Keratinocyte (primary cell): ENCODE measurements around the gene ASGR1. TPM values are rescaled to one million over a fixed set of nuclear protein-coding genes. Genes with fewer than 3 reads are reported as not detected.

Source experiments
- DNase-seq: peaks from one replicate; pipeline ENCODE4 v3.0.0-alpha.2; 2011; ENCODE audit warnings: low read depth, missing footprints, low spot score
- FAIRE-seq: peaks from 2 replicates; lab custom pipeline; 2011; peaks lifted over from hg19 to GRCh38; lab: Jason Lieb, UNC
- H2AFZ ChIP-seq: 2 replicates; pipeline ENCODE4 v1.6.0; 2012; ENCODE audit warnings: low read length, control low read depth, inconsistent platforms; ENCODE audit not compliant: control insufficient read depth
- H3K27ac ChIP-seq: 2 replicates; pipeline ENCODE4 v1.5.1; 2011; ENCODE audit warnings: low read length; ENCODE audit not compliant: control insufficient read depth, insufficient read depth
- H3K27me3 ChIP-seq: 3 replicates; pipeline ENCODE4 v1.6.0; 2011; ENCODE audit warnings: low read length; ENCODE audit not compliant: control insufficient read depth, insufficient read depth; ENCODE audit errors: extremely low read depth
- H3K36me3 ChIP-seq, 2 experiments: 2 replicates in 1 of 2; 3 replicates in 1 of 2; pipeline ENCODE4 v1.5.1; 2011; ENCODE audit warnings: low read length in 2 of 2, mild to moderate bottlenecking in 1 of 2; ENCODE audit not compliant: control insufficient read depth in 2 of 2, insufficient read depth in 2 of 2; ENCODE audit errors: extremely low read depth in 1 of 2
- H3K4me1 ChIP-seq: 3 replicates; pipeline ENCODE4 v1.5.1; 2011; ENCODE audit warnings: low read length; ENCODE audit not compliant: control insufficient read depth, insufficient read depth; ENCODE audit errors: extremely low read depth
- H3K4me2 ChIP-seq: 3 replicates; pipeline ENCODE4 v1.6.0; 2011; ENCODE audit warnings: low read depth, low read length; ENCODE audit not compliant: control insufficient read depth, insufficient read depth; ENCODE audit errors: extremely low read depth
- H3K4me3 ChIP-seq, 3 experiments: fragments of 200-600 bp in 1 of 3; sonication (generic) in 1 of 3; 2 replicates in 2 of 3; 3 replicates in 1 of 3; pipeline ENCODE4 v1.5.1; 2011 to 2016; ENCODE audit warnings: low read length in 3 of 3, mild to moderate bottlenecking in 3 of 3, control low read depth in 2 of 3, inconsistent platforms in 1 of 3, low read depth in 1 of 3, mixed read lengths in 1 of 3, mixed run types in 1 of 3, moderate library complexity in 1 of 3; ENCODE audit not compliant: control insufficient read depth in 2 of 3, insufficient read depth in 2 of 3; ENCODE audit errors: extremely low read depth in 1 of 3
- H3K79me2 ChIP-seq: 2 replicates; pipeline ENCODE4 v1.6.0; 2012; ENCODE audit warnings: low read length; ENCODE audit not compliant: control insufficient read depth, insufficient read depth
- H3K9ac ChIP-seq: 3 replicates; pipeline ENCODE4 v1.6.0; 2011; ENCODE audit warnings: low read length; ENCODE audit not compliant: control insufficient read depth, insufficient read depth; ENCODE audit errors: extremely low read depth
- H3K9me1 ChIP-seq: 3 replicates; pipeline ENCODE4 v1.6.0; 2011; ENCODE audit warnings: low read length; ENCODE audit not compliant: control insufficient read depth, insufficient read depth; ENCODE audit errors: extremely low read depth
- H3K9me3 ChIP-seq: 2 replicates; pipeline ENCODE4 v1.5.1; 2012; ENCODE audit warnings: low read depth, low read length; ENCODE audit not compliant: control insufficient read depth
- H4K20me1 ChIP-seq: 3 replicates; pipeline ENCODE4 v1.6.0; 2011; ENCODE audit warnings: low read length; ENCODE audit not compliant: control insufficient read depth, insufficient read depth; ENCODE audit errors: extremely low read depth
- CTCF ChIP-seq, 3 experiments: IDR thresholded peaks in 1 of 3; conservative IDR thresholded peaks in 1 of 3; optimal IDR thresholded peaks in 1 of 3; 2 replicates in 2 of 3; 3 replicates in 1 of 3; pipeline versions ENCODE3 to v1.5.1; 2011; ENCODE audit warnings: low read length in 3 of 3, mild to moderate bottlenecking in 3 of 3, moderate library complexity in 2 of 3, control low read depth in 1 of 3, inconsistent platforms in 1 of 3; ENCODE audit not compliant: insufficient read depth in 2 of 3; ENCODE audit errors: extremely low read depth in 1 of 3
- EZH2 ChIP-seq: IDR thresholded peaks from one replicate; pipeline ENCODE4 v1.6.1; 2012; ENCODE audit warnings: inconsistent platforms, mild to moderate bottlenecking, low read length, moderate library complexity
- dilution Hi-C: fragments of 300-500 bp; cut with MboI; formaldehyde crosslinking; loops from one replicate; pipeline ENCODE4 v1.7.0; 2020; ENCODE audit warnings: low sequenced_read_pairs; ENCODE audit not compliant: extremely low pct_ligation_motif_present
- polyA plus RNA-seq, 5 experiments: library from polyadenylated mRNA; depleted of rRNA in 3 of 5; stranded (reverse) in 3 of 5; stranded (forward) in 1 of 5; unstranded in 1 of 5; fragments of >200 nt; gene quantifications; 1 replicate in 1 of 5; 2 replicates in 3 of 5; 3 replicates in 1 of 5; pipeline versions ENCODE4 v1.2.1 to v1.2.3, GENCODE V29; 2011 to 2012; ENCODE audit warnings: missing spikeins in 2 of 5, low read depth in 1 of 5, low replicate concordance in 1 of 5
- small RNA-seq, 3 experiments: library from RNA; depleted of rRNA; stranded (forward); fragments of <200 nt; gene quantifications; one replicate each; pipeline ENCODE3, GENCODE V24; 2012; ENCODE audit warnings: low read depth in 3 of 3, low replicate concordance in 1 of 3; ENCODE audit not compliant: insufficient read length in 3 of 3

ASGR1 gene
- polyA plus RNA-seq, 1 donor (not counting 4 experiments of a cell fraction or from before 2014, with no cell fraction given), result 0.18 TPM

- Histone ChIP-seq H3K27ac (no peak overlapping the region), H3K9ac (no peak overlapping the region), H4K20me1 (peaks cover 2% of the 10 kb centered on the region), H3K79me2 (no peaks in the 10 kb centered on the region), H2AFZ (no peak overlapping the region), H3K9me3 (no peaks in the 10 kb centered on the region), H3K27me3 (no peaks in the 10 kb centered on the region), H3K36me3 (no peaks in the 10 kb centered on the region), H3K4me3 (no peak overlapping the region), H3K4me1 (no peaks in the 10 kb centered on the region), H3K4me2 (no peak overlapping the region), H3K9me1 (no peaks in the 10 kb centered on the region)
- FAIRE-seq (no peak), DNase-seq (no peak)
- TF ChIP-seq CTCF (optimal IDR thresholded peaks at IDR 0.05 in 1 of 3, IDR thresholded peaks at IDR 0.05 in 1 of 3, conservative IDR thresholded peaks at IDR 0.05 in 1 of 3; ENCODE audit: extremely low read depth in 1 of 3, insufficient read depth in 2 of 3, low read length in 3 of 3), result no peak
- dilution Hi-C loops, result no loop called here
Observed at GRCh38 chr17:7124923-7125322, 54.2 kb downstream of the ASGR1 start.

- Histone ChIP-seq H3K9me1 (no peaks in the 10 kb centered on the region), H3K4me1 (no peaks in the 10 kb centered on the region), H4K20me1 (peaks cover 2% of the 10 kb centered on the region), H3K9me3 (no peaks in the 10 kb centered on the region), H3K4me2 (no peak overlapping the region), H3K79me2 (no peaks in the 10 kb centered on the region), H2AFZ (no peak overlapping the region), H3K36me3 (no peaks in the 10 kb centered on the region), H3K4me3 (no peak overlapping the region), H3K9ac (no peak overlapping the region), H3K27me3 (no peaks in the 10 kb centered on the region), H3K27ac (no peak overlapping the region)
- DNase-seq, result no peak
- dilution Hi-C loops, result no loop called here
- FAIRE-seq, result no peak
- TF ChIP-seq CTCF (optimal IDR thresholded peaks at IDR 0.05 in 1 of 3, IDR thresholded peaks at IDR 0.05 in 1 of 3, conservative IDR thresholded peaks at IDR 0.05 in 1 of 3; ENCODE audit: extremely low read depth in 1 of 3, insufficient read depth in 2 of 3, low read length in 3 of 3), result no peak
- no peak for TF ChIP-seq EZH2
Observed at GRCh38 chr17:7123844-7124243, 55.3 kb downstream of the ASGR1 start.

Small RNA genes lying within 50 kb of the gene (small RNA-seq; reads per million reads assigned to genes)
- 0 reads per million in 3 experiments for gene AC120057.4
- gene MIR324, result 18.2 to 619 (median 602) reads per million in 3 experiments

Other genes with a start within 250 kb of the ASGR1 start
- gene ALOX12, start 183.3 kb downstream of the ASGR1 start, polyA plus RNA-seq, result 0.19 to 0.35 TPM (median 0.22 TPM) in 3 replicates
- 87.0 to 267 TPM (median 99.7 TPM) in 3 replicates for gene RNASEK, start 166.7 kb downstream of the ASGR1 start, polyA plus RNA-seq
- not detected in 3 replicates for gene BCL6B, start 156.3 kb downstream of the ASGR1 start, polyA plus RNA-seq
- gene SLC16A13, start 143.4 kb downstream of the ASGR1 start, polyA plus RNA-seq, result 2.2 to 6.9 TPM (median 2.7 TPM) in 3 replicates
- gene SLC16A11, start 135.3 kb downstream of the ASGR1 start, polyA plus RNA-seq, result 0.09 TPM in 1 of 3 replicates, not detected in the others
- gene CLEC10A, start 99.1 kb downstream of the ASGR1 start, polyA plus RNA-seq, result not detected in 3 replicates
- not detected in 3 replicates for gene ASGR2, start 64.5 kb downstream of the ASGR1 start, polyA plus RNA-seq
- gene DLG4, start 40.5 kb upstream of the ASGR1 start, polyA plus RNA-seq, result 4.5 to 7.2 TPM (median 5.5 TPM) in 3 replicates
- 300 to 633 TPM (median 301 TPM) in 3 replicates for gene ACADVL, start 40.6 kb upstream of the ASGR1 start, polyA plus RNA-seq
- 3.7 to 6.3 TPM (median 4.7 TPM) in 3 replicates for gene DVL2, start 55.1 kb upstream of the ASGR1 start, polyA plus RNA-seq
- gene PHF23, start 60.1 kb upstream of the ASGR1 start, polyA plus RNA-seq, result 52.8 to 61.6 TPM (median 55.3 TPM) in 3 replicates
- gene GABARAP, start 63.1 kb upstream of the ASGR1 start, polyA plus RNA-seq, result 271 to 416 TPM (median 391 TPM) in 3 replicates
- gene CTDNEP1, start 72.4 kb upstream of the ASGR1 start, polyA plus RNA-seq, result 60.8 to 143 TPM (median 66.2 TPM) in 3 replicates
- 19.4 to 24.9 TPM (median 21.4 TPM) in 3 replicates for gene ELP5, start 72.8 kb upstream of the ASGR1 start, polyA plus RNA-seq
- gene CLDN7, start 83.1 kb upstream of the ASGR1 start, polyA plus RNA-seq, result 6.3 to 9.0 TPM (median 6.8 TPM) in 3 replicates
- 0.05 TPM in 1 of 3 replicates, not detected in the others for gene SLC2A4, start 102.3 kb upstream of the ASGR1 start, polyA plus RNA-seq
- 0.01 to 0.05 TPM (median 0.05 TPM) in 3 replicates for gene YBX2, start 115.3 kb upstream of the ASGR1 start, polyA plus RNA-seq
- gene EIF5A, start 128.3 kb upstream of the ASGR1 start, polyA plus RNA-seq, result 769 to 1,493 TPM (median 948 TPM) in 3 replicates
- 20.7 to 54.1 TPM (median 24.7 TPM) in 3 replicates for gene GPS2, start 136.0 kb upstream of the ASGR1 start, polyA plus RNA-seq
- 11.3 to 18.9 TPM (median 13.5 TPM) in 3 replicates for gene NEURL4, start 150.0 kb upstream of the ASGR1 start, polyA plus RNA-seq
- gene ACAP1, start 157.2 kb upstream of the ASGR1 start, polyA plus RNA-seq, result 0.33 to 3.1 TPM (median 1.7 TPM) in 3 replicates
- gene KCTD11, start 172.8 kb upstream of the ASGR1 start, polyA plus RNA-seq, result 17.5 to 33.7 TPM (median 18.5 TPM) in 3 replicates
- not detected in 3 replicates for gene TMEM95, start 175.8 kb upstream of the ASGR1 start, polyA plus RNA-seq
- 10.6 to 15.8 TPM (median 12.1 TPM) in 3 replicates for gene TNK1, start 201.7 kb upstream of the ASGR1 start, polyA plus RNA-seq
- gene PLSCR3, start 215.2 kb upstream of the ASGR1 start, polyA plus RNA-seq, result 30.5 to 82.8 TPM (median 36.9 TPM) in 3 replicates
- 68.1 to 131 TPM (median 90.1 TPM) in 3 replicates for gene TMEM256, start 224.7 kb upstream of the ASGR1 start, polyA plus RNA-seq
- gene NLGN2, start 228.5 kb upstream of the ASGR1 start, polyA plus RNA-seq, result 2.5 to 4.9 TPM (median 4.8 TPM) in 3 replicates
- not detected in 3 replicates for gene SPEM1, start 241.0 kb upstream of the ASGR1 start, polyA plus RNA-seq
- gene SPEM2, start 246.2 kb upstream of the ASGR1 start, polyA plus RNA-seq, result not detected in 3 replicates
- gene SPEM3, start 249.5 kb upstream of the ASGR1 start, polyA plus RNA-seq, result not detected in 3 replicates